Measurements from ENCODE around the gene OR10H4. TPM values are rescaled to one million over a fixed set of nuclear protein-coding genes. Genes with fewer than 3 reads are reported as not detected.

Gene OR10H4
- total RNA-seq, 1 experiment from 2014 or later = not detected

- DNase-seq (ENCODE audit: low spot score) = no peak
- ChIA-PET POLR2A (no interaction called here), CTCF (no interaction called here)
- Mint-ChIP-seq H3K36me3 (peaks cover 57% of the 10 kb centered on the region), H3K27ac (no peak overlapping the region), H3K27me3 (ENCODE audit: low read depth) (peaks cover 14% of the 10 kb centered on the region), H3K4me3 (no peak overlapping the region), H3K4me1 (no peaks in the 10 kb centered on the region), H3K9me3 (peaks cover 81% of the 10 kb centered on the region)
- no peak for ATAC-seq
- TF ChIP-seq, protein P1, sequence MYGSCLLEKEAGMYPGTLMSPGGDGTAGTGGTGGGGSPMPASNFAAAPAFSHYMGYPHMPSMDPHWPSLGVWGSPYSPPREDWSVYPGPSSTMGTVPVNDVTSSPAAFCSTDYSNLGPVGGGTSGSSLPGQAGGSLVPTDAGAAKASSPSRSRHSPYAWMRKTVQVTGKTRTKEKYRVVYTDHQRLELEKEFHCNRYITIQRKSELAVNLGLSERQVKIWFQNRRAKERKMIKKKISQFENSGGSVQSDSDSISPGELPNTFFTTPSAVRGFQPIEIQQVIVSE (CRISPR knock-in tag; IDR thresholded peaks at IDR 0.05; ENCODE audit: borderline replicate concordance) = no peak
- TF ChIP-seq EMX1 (CRISPR knock-in tag; IDR thresholded peaks at IDR 0.05) = no peak
These were observed 3.5 kb upstream of the OR10H4 start for GRCh38 chr19:15945301-15945700.

DNA sequence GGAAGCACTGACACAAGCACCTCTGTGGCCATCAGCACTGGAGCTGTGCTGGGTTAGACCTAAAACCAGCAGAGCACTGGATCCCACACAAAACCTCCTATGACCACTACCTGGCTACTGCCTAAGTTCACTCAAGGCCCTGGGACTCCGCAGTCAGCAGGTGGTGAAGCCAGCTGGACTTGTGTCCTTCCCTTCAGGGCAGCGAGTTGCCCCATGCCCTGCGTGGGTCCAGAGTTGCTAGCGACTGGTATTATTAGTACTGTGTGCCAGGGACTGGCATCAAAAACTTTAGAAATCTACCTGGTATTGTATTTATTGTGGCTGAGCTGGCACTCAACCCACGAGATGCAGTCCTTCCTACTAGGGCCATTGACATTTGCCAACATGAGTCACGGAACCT lies 6.0 kb downstream of the OR10H4 start:
- no peak overlapping the region for H3K4me3 Mint-ChIP-seq
- no peaks in the 10 kb centered on the region for H3K4me1 Mint-ChIP-seq
- DNase-seq (ENCODE audit: low spot score) (no peak), ATAC-seq (no peak)
- H3K27ac Mint-ChIP-seq = no peak overlapping the region
- H3K36me3 Mint-ChIP-seq = peaks cover 48% of the 10 kb centered on the region
- TF ChIP-seq OVOL2 (CRISPR knock-in tag; IDR thresholded peaks at IDR 0.05; ENCODE audit: borderline replicate concordance) (no peak), SP1 (CRISPR knock-in tag; conservative IDR thresholded peaks at IDR 0.05) (no peak), SOX15 (CRISPR knock-in tag; IDR thresholded peaks at IDR 0.05) (no peak), EMX1 (CRISPR knock-in tag; IDR thresholded peaks at IDR 0.05) (no peak), HMGA2 (CRISPR knock-in tag; IDR thresholded peaks at IDR 0.05) (no peak), PRRX2 (CRISPR knock-in tag; IDR thresholded peaks at IDR 0.05) (no peak), ZNF423 (CRISPR knock-in tag; IDR thresholded peaks at IDR 0.05) (no peak), ZBTB21 (CRISPR knock-in tag; IDR thresholded peaks at IDR 0.05; ENCODE audit: borderline replicate concordance) (no peak), MYBL2 (CRISPR knock-in tag; IDR thresholded peaks at IDR 0.05) (no peak), RORB (CRISPR knock-in tag; IDR thresholded peaks at IDR 0.05) (no peak)
- TF ChIP-seq, protein P2, sequence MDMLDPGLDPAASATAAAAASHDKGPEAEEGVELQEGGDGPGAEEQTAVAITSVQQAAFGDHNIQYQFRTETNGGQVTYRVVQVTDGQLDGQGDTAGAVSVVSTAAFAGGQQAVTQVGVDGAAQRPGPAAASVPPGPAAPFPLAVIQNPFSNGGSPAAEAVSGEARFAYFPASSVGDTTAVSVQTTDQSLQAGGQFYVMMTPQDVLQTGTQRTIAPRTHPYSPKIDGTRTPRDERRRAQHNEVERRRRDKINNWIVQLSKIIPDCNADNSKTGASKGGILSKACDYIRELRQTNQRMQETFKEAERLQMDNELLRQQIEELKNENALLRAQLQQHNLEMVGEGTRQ (CRISPR knock-in tag; IDR thresholded peaks at IDR 0.05) = no peak
- TF ChIP-seq, protein P3, sequence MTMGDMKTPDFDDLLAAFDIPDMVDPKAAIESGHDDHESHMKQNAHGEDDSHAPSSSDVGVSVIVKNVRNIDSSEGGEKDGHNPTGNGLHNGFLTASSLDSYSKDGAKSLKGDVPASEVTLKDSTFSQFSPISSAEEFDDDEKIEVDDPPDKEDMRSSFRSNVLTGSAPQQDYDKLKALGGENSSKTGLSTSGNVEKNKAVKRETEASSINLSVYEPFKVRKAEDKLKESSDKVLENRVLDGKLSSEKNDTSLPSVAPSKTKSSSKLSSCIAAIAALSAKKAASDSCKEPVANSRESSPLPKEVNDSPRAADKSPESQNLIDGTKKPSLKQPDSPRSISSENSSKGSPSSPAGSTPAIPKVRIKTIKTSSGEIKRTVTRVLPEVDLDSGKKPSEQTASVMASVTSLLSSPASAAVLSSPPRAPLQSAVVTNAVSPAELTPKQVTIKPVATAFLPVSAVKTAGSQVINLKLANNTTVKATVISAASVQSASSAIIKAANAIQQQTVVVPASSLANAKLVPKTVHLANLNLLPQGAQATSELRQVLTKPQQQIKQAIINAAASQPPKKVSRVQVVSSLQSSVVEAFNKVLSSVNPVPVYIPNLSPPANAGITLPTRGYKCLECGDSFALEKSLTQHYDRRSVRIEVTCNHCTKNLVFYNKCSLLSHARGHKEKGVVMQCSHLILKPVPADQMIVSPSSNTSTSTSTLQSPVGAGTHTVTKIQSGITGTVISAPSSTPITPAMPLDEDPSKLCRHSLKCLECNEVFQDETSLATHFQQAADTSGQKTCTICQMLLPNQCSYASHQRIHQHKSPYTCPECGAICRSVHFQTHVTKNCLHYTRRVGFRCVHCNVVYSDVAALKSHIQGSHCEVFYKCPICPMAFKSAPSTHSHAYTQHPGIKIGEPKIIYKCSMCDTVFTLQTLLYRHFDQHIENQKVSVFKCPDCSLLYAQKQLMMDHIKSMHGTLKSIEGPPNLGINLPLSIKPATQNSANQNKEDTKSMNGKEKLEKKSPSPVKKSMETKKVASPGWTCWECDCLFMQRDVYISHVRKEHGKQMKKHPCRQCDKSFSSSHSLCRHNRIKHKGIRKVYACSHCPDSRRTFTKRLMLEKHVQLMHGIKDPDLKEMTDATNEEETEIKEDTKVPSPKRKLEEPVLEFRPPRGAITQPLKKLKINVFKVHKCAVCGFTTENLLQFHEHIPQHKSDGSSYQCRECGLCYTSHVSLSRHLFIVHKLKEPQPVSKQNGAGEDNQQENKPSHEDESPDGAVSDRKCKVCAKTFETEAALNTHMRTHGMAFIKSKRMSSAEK (CRISPR knock-in tag; IDR thresholded peaks at IDR 0.05; ENCODE audit: borderline replicate concordance) = no peak
- TF ChIP-seq, protein P4, sequence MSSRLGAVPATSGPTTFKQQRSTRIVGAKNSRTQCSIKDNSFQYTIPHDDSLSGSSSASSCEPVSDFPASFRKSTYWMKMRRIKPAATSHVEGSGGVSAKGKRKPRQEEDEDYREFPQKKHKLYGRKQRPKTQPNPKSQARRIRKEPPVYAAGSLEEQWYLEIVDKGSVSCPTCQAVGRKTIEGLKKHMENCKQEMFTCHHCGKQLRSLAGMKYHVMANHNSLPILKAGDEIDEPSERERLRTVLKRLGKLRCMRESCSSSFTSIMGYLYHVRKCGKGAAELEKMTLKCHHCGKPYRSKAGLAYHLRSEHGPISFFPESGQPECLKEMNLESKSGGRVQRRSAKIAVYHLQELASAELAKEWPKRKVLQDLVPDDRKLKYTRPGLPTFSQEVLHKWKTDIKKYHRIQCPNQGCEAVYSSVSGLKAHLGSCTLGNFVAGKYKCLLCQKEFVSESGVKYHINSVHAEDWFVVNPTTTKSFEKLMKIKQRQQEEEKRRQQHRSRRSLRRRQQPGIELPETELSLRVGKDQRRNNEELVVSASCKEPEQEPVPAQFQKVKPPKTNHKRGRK (CRISPR knock-in tag; IDR thresholded peaks at IDR 0.05; ENCODE audit: borderline replicate concordance) = no peak
- TF ChIP-seq, protein P5, sequence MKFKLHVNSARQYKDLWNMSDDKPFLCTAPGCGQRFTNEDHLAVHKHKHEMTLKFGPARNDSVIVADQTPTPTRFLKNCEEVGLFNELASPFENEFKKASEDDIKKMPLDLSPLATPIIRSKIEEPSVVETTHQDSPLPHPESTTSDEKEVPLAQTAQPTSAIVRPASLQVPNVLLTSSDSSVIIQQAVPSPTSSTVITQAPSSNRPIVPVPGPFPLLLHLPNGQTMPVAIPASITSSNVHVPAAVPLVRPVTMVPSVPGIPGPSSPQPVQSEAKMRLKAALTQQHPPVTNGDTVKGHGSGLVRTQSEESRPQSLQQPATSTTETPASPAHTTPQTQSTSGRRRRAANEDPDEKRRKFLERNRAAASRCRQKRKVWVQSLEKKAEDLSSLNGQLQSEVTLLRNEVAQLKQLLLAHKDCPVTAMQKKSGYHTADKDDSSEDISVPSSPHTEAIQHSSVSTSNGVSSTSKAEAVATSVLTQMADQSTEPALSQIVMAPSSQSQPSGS (CRISPR knock-in tag; IDR thresholded peaks at IDR 0.05; ENCODE audit: borderline replicate concordance, low read depth) = no peak
- ChIA-PET POLR2A (no interaction called here), CTCF (no interaction called here)
- peaks cover 85% of the 10 kb centered on the region for H3K9me3 Mint-ChIP-seq
- peaks cover 22% of the 10 kb centered on the region for H3K27me3 Mint-ChIP-seq (ENCODE audit: low read depth)
